Measurements from ENCODE around the gene CLP1.

GRCh38 chr11:57626895-57627294 is 30.7 kb upstream of the CLP1 start:
- TF ChIP-seq, protein P1, sequence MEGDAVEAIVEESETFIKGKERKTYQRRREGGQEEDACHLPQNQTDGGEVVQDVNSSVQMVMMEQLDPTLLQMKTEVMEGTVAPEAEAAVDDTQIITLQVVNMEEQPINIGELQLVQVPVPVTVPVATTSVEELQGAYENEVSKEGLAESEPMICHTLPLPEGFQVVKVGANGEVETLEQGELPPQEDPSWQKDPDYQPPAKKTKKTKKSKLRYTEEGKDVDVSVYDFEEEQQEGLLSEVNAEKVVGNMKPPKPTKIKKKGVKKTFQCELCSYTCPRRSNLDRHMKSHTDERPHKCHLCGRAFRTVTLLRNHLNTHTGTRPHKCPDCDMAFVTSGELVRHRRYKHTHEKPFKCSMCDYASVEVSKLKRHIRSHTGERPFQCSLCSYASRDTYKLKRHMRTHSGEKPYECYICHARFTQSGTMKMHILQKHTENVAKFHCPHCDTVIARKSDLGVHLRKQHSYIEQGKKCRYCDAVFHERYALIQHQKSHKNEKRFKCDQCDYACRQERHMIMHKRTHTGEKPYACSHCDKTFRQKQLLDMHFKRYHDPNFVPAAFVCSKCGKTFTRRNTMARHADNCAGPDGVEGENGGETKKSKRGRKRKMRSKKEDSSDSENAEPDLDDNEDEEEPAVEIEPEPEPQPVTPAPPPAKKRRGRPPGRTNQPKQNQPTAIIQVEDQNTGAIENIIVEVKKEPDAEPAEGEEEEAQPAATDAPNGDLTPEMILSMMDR (IDR thresholded peaks at IDR 0.05), result no peak
- TF ChIP-seq ZFX (IDR thresholded peaks at IDR 0.05; ENCODE audit: borderline replicate concordance), result no peak
